Loucy (cell line): ENCODE results near the gene VASH2.

ENCODE experiments used
- H2AFZ ChIP-seq: fragments of 200-600 bp; sonication (generic); 2 replicates; pipeline ENCODE4 v1.6.0; 2016; ENCODE audit warnings: antibody characterized with exemption, mild to moderate bottlenecking, low read length, moderate library complexity
- H3F3A ChIP-seq: fragments of 200-600 bp; 2 replicates; pipeline ENCODE4 v1.6.0; 2016; ENCODE audit warnings: antibody characterized with exemption, low read depth, mild to moderate bottlenecking
- H3K27me3 ChIP-seq: fragments of 200-600 bp; sonication (generic); 2 replicates; pipeline ENCODE4 v1.6.1; 2014; ENCODE audit warnings: low read length, mild to moderate bottlenecking; ENCODE audit not compliant: insufficient read depth, poor library complexity, severe bottlenecking
- H3K36me3 ChIP-seq: fragments of 200-600 bp; sonication (generic); 2 replicates; pipeline ENCODE4 v1.6.1; 2016; ENCODE audit warnings: low read length; ENCODE audit not compliant: insufficient read depth
- H3K4me1 ChIP-seq: fragments of 200-600 bp; sonication (generic); 2 replicates; pipeline ENCODE4 v1.5.1; 2014; ENCODE audit warnings: low read length, mild to moderate bottlenecking; ENCODE audit not compliant: insufficient read depth, poor library complexity, severe bottlenecking
- H3K4me2 ChIP-seq: fragments of 200-600 bp; sonication (generic); 2 replicates; pipeline ENCODE4 v1.6.0; 2014; ENCODE audit warnings: antibody characterized with exemption, low read length, low read depth, mild to moderate bottlenecking; ENCODE audit not compliant: poor library complexity, severe bottlenecking
- H3K4me3 ChIP-seq: fragments of 200-600 bp; sonication (generic); 2 replicates; pipeline ENCODE4 v1.5.1; 2014; ENCODE audit warnings: low read length, mild to moderate bottlenecking, mixed read lengths; ENCODE audit not compliant: poor library complexity, severe bottlenecking
- H3K79me2 ChIP-seq: fragments of 200-600 bp; sonication (generic); 2 replicates; pipeline ENCODE4 v1.6.1; 2014; ENCODE audit warnings: low read length; ENCODE audit not compliant: insufficient read depth
- H3K9ac ChIP-seq: fragments of 200-600 bp; sonication (generic); 2 replicates; pipeline ENCODE4 v1.6.0; 2014; ENCODE audit warnings: mild to moderate bottlenecking, low read depth, low read length, moderate library complexity; ENCODE audit not compliant: poor library complexity, severe bottlenecking
- H3K9me2 ChIP-seq: fragments of 200-600 bp; sonication (generic); replicated peaks from 2 replicates; pipeline ENCODE4 v1.6.1; 2016; ENCODE audit warnings: low read depth, low read length, mixed read lengths
- H3K9me3 ChIP-seq: fragments of 200-600 bp; sonication (generic); 2 replicates; pipeline ENCODE4 v1.6.1; 2014; ENCODE audit warnings: mild to moderate bottlenecking, antibody characterized with exemption, low read length, low read depth; ENCODE audit not compliant: insufficient read depth
- H4K20me1 ChIP-seq: fragments of 200-600 bp; sonication (generic); 2 replicates; pipeline ENCODE4 v1.6.0; 2014; ENCODE audit warnings: antibody characterized with exemption, low read length, mild to moderate bottlenecking; ENCODE audit not compliant: insufficient read depth, poor library complexity, severe bottlenecking
- EZH2phosphoT487 ChIP-seq: fragments of 200-600 bp; IDR thresholded peaks from 2 replicates; pipeline ENCODE4 v1.6.1; 2018; ENCODE audit warnings: antibody characterized with exemption, mild to moderate bottlenecking, moderate library complexity, borderline replicate concordance
- TF ChIP-seq, protein P1 (sequence below): fragments of 200-600 bp; sonication (generic); conservative IDR thresholded peaks from 2 replicates; pipeline ENCODE4 v1.5.1; 2014; ENCODE audit warnings: mild to moderate bottlenecking, antibody characterized with exemption, low read length

The VASH2 gene

DNA sequence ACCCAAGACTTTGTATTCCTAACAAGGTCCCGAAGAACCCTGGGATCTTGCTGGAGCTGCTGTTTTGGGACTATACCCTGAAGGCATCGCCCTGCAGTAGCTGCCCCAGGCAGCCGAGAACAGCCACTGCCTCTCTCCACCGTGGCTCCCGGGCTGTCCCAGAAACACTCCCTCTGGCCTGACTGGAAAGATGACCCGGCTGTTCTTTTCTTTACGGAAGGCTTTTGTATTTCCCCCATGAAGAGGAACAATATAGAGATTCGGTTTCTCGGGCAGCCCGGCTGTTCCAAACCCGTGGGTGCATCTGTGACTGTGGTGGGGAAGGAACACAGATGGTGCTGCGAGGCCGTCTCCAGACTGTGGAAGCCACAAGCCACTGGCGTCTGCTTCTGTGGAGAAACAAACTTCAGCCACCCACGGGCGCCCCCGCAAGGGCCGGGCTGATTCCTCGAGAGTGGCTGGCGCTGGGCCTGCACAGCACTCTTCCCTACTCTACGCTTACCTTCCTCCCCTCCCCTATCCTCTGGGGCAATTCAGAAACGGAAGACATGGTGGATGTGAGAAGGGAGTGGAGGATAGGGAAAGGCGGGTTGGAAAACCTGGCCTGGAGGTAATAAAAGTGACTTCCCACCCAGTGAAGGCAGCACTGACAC, 33.7 kb upstream of the VASH2 start:
- no peak overlapping the region for H3K9ac ChIP-seq
- no peak overlapping the region for H3K4me2 ChIP-seq
- H3K36me3 ChIP-seq: no peaks in the 10 kb centered on the region

DNA sequence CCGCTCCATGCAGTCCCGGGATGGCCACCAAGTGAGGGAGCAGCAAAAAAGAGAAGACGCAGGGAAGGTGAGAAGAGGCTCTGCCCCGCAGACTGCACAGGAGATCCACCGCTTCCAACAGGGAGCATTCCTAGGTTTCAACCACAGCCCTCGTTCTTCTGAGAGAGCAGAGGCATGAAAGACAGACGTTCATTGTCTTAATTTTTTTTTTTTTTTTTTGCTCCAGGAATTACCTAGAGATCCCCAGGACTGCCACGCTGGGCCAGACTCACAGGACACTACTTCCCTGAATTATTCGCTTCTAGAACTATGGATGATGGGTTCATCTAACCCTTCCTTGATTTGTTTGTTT, 33.2 kb upstream of the VASH2 start:
- H3K9ac ChIP-seq: no peak overlapping the region
- no peak overlapping the region for H2AFZ ChIP-seq

More for the DNA sequence above, 33.7 kb upstream of the VASH2 start:
- H3K4me3 ChIP-seq: no peak overlapping the region
- no peaks in the 10 kb centered on the region for H3K27me3 ChIP-seq
- no peaks in the 10 kb centered on the region for H3K9me2 ChIP-seq
- H4K20me1 ChIP-seq: no peaks in the 10 kb centered on the region
- H3K4me1 ChIP-seq: peaks cover 17% of the 10 kb centered on the region
- H3K79me2 ChIP-seq: no peaks in the 10 kb centered on the region
- no peak overlapping the region for H2AFZ ChIP-seq
- no peak for TF ChIP-seq EZH2phosphoT487
- TF ChIP-seq, protein P1, sequence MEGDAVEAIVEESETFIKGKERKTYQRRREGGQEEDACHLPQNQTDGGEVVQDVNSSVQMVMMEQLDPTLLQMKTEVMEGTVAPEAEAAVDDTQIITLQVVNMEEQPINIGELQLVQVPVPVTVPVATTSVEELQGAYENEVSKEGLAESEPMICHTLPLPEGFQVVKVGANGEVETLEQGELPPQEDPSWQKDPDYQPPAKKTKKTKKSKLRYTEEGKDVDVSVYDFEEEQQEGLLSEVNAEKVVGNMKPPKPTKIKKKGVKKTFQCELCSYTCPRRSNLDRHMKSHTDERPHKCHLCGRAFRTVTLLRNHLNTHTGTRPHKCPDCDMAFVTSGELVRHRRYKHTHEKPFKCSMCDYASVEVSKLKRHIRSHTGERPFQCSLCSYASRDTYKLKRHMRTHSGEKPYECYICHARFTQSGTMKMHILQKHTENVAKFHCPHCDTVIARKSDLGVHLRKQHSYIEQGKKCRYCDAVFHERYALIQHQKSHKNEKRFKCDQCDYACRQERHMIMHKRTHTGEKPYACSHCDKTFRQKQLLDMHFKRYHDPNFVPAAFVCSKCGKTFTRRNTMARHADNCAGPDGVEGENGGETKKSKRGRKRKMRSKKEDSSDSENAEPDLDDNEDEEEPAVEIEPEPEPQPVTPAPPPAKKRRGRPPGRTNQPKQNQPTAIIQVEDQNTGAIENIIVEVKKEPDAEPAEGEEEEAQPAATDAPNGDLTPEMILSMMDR: no peak
- H3F3A ChIP-seq: no peaks in the 10 kb centered on the region
- H3K9me3 ChIP-seq: no peaks in the 10 kb centered on the region

DNA sequence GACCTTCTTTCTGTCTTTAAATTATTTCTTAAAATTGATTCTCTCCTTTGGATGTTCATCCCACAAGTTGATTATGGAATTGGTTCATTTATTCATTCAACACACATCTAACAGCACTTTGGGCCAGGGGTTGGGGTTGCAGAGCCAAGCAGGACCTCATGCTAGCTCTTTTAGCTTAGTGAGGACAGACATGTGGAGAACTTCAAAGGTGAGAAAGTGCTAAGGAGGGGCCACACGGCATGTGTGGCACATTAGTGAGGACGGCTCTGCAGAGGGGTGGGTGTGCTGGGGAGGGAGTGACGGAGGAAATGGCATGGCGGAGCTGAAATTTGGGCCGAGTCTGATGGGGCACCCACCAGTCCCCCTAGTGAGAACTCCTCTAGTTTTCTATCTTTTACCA, 32.5 kb upstream of the VASH2 start:
- no peak for TF ChIP-seq EZH2phosphoT487
- Histone ChIP-seq H3K4me2 (no peak overlapping the region), H3K4me1 (peaks cover 17% of the 10 kb centered on the region), H3K27me3 (no peaks in the 10 kb centered on the region), H2AFZ (no peak overlapping the region), H3K9ac (no peak overlapping the region), H4K20me1 (no peaks in the 10 kb centered on the region), H3F3A (no peaks in the 10 kb centered on the region), H3K79me2 (no peaks in the 10 kb centered on the region), H3K36me3 (no peaks in the 10 kb centered on the region), H3K9me3 (no peaks in the 10 kb centered on the region), H3K4me3 (no peak overlapping the region), H3K9me2 (no peaks in the 10 kb centered on the region)

More for the DNA sequence above, 33.2 kb upstream of the VASH2 start:
- Histone ChIP-seq H4K20me1 (no peaks in the 10 kb centered on the region), H3K9me3 (no peaks in the 10 kb centered on the region), H3K27me3 (no peaks in the 10 kb centered on the region), H3K4me1 (peaks cover 17% of the 10 kb centered on the region), H3K4me3 (no peak overlapping the region), H3K79me2 (no peaks in the 10 kb centered on the region), H3K36me3 (no peaks in the 10 kb centered on the region), H3K4me2 (no peak overlapping the region), H3F3A (no peaks in the 10 kb centered on the region), H3K9me2 (no peaks in the 10 kb centered on the region)
- no peak for TF ChIP-seq EZH2phosphoT487
- TF ChIP-seq, protein P1: no peak

DNA sequence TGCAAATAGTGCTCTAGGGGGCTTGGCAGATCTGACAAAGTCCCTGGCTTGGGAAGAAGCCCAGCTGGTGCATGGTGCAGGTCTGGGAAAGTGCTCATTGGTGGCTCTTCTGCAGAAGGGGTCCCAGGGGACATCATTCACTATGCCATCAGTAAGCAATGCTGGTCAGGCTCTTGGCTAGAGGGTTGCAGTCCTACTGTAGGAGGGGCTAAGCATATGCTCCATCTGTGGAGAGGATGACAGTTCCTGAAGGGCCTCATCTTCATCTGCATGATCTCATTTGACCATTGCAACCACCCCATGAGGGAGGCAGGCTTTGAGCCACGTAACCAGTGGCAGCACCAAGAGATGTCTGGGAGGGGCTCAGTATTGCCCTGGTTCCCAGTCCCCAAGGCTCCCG, 31.5 kb upstream of the VASH2 start:
- no peaks in the 10 kb centered on the region for H3F3A ChIP-seq
- no peaks in the 10 kb centered on the region for H4K20me1 ChIP-seq
- H3K4me2 ChIP-seq: no peak overlapping the region
- H3K4me1 ChIP-seq: peaks cover 17% of the 10 kb centered on the region
- H3K36me3 ChIP-seq: no peaks in the 10 kb centered on the region
- TF ChIP-seq, protein P1: no peak
- TF ChIP-seq EZH2phosphoT487: no peak
- H3K27me3 ChIP-seq: no peaks in the 10 kb centered on the region
- no peak overlapping the region for H3K9ac ChIP-seq
- H3K4me3 ChIP-seq: no peak overlapping the region
- no peak overlapping the region for H2AFZ ChIP-seq
- no peaks in the 10 kb centered on the region for H3K9me2 ChIP-seq
- no peaks in the 10 kb centered on the region for H3K9me3 ChIP-seq
- no peaks in the 10 kb centered on the region for H3K79me2 ChIP-seq
